SK-N-MC (cell line): ENCODE measurements around the gene SMAD6.

Experiments used
- EZH2 ChIP-seq: fragments of 200-600 bp; sonication (generic); IDR thresholded peaks from one replicate; pipeline ENCODE4 v1.6.1; 2017; ENCODE audit warnings: antibody characterized with exemption
- POLR2AphosphoS5 ChIP-seq: IDR thresholded peaks from 2 replicates; pipeline ENCODE4 v1.6.1; 2012; ENCODE audit warnings: mild to moderate bottlenecking, low read depth, low read length, borderline replicate concordance

DNA sequence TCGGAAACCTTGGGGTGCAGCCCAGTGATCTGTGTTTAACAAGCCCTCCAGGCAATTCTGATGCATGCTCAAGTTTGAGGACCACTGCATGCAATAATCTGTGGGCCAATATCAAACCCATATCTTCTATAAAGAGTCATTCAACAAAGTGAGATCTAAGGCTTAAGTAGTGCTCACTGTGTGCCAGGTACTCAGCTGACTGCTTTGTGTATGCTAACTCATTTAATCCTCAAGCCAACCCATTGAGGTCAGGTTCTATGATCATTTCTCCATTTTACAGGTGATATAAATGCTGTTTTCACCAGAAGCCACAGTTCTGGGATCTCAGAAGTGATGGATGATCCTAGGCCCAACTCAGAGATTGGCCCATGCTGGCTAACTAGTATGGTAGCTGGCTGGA is 101.7 kb downstream of the SMAD6 start:
- TF ChIP-seq EZH2 = no peak
- no peak for TF ChIP-seq POLR2AphosphoS5
